HG03139 (cell line): ENCODE results near the gene ADAMTSL1.
A peak's percentile ranks its signal among the peaks of the same experiment; 100 is the strongest.

Source experiments
- ATAC-seq: cut with Tn5 transposase; IDR thresholded peaks from one replicate; pipeline ENCODE4 v1.9.1; 2021; ENCODE audit not compliant: unreplicated experiment

ADAMTSL1 gene

GRCh38 chr9:18473652-18474279, at the start of gene ADAMTSL1:
ADAMTSL1 (plus strand) TSS chr9:18474153; CDS start chr9:18474233, 80 bp downstream.
- no peak for ATAC-seq

GRCh38 chr9:18427691-18428090, 46.3 kb upstream of the ADAMTSL1 start:
- no peak for ATAC-seq

GRCh38 chr9:18428661-18429060, 45.3 kb upstream of the ADAMTSL1 start:
- ATAC-seq = no peak

- no peak for ATAC-seq
These were observed 44.9 kb upstream of the ADAMTSL1 start for GRCh38 chr9:18429070-18429469.

GRCh38 chr9:18433620-18434019, 40.3 kb upstream of the ADAMTSL1 start:
- no peak for ATAC-seq

GRCh38 chr9:18437315-18438201, 36.4 kb upstream of the ADAMTSL1 start:
- ATAC-seq = no peak

- ATAC-seq = no peak
These were observed 35.5 kb upstream of the ADAMTSL1 start for GRCh38 chr9:18438300-18438925.

- ATAC-seq = no peak
These were observed 35.0 kb upstream of the ADAMTSL1 start for GRCh38 chr9:18438951-18439350.

- no peak for ATAC-seq
These were observed 32.7 kb upstream of the ADAMTSL1 start for GRCh38 chr9:18441261-18441660.

- peak; percentile 84 for ATAC-seq
These were observed 31.1 kb upstream of the ADAMTSL1 start for GRCh38 chr9:18442629-18443491.

DNA sequence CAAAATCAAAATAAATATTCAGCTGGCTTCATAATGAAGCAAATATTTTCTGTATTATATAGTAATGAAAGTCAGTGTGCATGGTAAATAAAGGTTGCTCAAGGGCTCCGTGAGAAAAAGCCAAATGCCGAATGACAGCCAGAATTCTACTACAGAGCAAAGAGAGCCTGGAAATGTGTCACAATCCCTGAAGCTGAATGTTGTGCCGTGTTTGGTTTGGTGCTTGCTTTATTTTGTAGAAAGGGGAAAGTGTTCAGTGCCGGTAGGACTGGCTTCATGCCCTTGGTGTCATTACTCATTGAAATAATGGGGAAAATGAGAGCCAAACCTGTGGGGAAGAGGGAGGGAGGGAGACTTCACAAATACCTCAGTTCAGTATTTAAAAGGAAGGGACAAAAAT, 26.8 kb upstream of the ADAMTSL1 start:
- no peak for ATAC-seq

DNA sequence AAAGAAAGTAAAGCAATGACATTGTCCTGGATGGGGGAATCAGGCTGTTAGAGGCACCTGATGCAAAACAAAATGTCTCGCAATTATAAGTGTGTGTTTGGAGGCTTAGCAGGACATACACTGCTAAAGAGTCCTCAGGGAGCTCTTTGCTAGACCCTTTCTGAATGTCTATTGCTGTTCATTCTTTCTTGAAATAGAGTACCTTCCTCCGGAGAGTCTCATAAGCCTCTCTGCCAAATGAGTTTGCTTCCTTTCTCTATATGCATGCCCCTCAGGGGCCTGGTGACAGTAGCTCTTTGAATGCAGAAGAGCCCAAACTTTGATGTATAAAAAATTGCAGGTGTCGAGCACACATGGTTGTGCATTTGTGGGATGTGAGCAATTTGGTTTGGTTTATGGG, 26.4 kb upstream of the ADAMTSL1 start:
- no peak for ATAC-seq

DNA sequence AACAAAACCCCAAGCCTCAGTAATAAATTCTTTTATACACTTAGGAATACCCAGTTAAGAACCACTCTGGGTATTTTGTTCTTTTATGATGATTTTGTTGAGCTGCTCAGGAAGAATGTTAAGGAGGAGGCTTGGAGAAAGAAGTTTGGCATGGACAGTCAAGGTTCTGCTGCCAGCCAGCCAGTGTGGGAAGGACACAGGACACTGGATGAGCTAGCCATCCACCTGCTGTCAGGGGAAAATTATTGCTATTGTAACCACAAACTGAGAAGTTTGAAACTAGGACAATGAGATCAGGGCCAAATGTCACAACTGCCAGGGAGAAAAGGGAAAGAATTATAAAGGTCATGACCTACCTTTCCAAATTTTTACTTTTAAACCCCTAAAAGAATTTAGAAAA, 25.9 kb upstream of the ADAMTSL1 start:
- no peak for ATAC-seq

DNA sequence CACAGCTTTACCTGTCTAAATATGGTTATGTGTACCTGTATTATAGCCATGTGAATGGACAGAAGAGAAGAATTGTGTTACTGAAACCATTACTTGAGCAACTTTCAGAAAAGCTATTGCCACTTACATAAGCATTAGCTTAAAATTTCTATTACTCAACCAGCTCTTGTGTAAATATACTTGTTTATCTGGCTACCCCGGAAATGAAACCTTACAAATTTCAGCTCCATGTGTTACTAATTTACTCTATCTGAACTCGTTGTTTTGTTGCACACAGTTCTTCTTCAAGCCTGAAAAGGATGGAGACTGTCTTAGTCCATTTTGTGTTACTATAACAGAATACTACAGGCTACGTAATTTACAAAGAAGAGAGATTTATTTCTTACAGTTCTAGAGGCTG, 22.5 kb upstream of the ADAMTSL1 start:
- no peak for ATAC-seq

DNA sequence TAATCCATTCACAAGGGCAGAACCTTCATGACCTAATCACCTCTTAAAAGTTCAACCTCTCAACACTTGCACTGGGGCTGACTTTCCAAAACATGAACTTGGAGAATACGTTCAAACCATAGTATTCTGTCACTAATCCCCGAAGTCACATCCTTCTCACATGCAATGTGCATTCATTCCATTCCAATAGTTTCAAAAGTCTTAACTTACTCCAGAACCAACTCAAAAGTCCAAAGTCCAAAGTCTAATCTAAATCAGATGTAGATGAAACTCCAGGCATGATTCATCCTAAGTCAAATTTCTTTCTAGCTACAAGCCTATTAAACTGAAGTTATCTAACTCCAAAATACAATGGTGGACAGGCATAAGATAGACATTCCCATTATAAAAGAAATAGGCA, 21.7 kb upstream of the ADAMTSL1 start:
- ATAC-seq = no peak

- no peak for ATAC-seq
These were observed 17.2 kb upstream of the ADAMTSL1 start for GRCh38 chr9:18456624-18457237.

- no peak for ATAC-seq
These were observed 16.4 kb upstream of the ADAMTSL1 start for GRCh38 chr9:18457510-18457909.

DNA sequence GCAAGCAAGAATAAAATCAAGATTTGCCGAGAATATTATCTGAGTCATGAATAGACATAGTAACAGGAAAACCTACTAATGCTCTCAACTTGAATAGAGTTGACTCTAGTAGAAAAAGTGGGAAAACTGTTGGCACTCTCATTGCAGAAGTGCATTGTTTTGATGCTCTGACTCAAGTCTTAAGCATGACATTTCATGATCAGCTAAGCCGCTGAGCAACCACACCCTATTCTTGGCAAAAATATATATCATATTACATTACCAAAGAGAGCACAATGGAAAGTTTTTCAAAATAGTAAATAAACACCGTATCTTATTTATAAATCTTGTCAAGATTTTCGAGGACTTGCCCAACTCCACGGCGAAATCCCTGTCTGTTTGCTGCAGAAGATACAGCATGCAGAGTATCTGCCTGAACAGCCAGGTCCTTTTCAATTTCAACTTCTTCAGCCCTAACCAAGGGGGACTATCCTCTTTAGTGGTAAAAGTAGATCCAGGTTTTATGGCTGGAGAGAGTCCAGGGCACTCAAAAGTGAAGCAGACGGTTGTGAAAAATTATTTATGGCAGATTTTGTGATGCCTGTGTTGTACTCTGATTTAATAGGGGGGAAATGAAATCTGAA, 13.9 kb upstream of the ADAMTSL1 start:
- no peak for ATAC-seq

GRCh38 chr9:18461496-18461895, 12.5 kb upstream of the ADAMTSL1 start:
- ATAC-seq = no peak

DNA sequence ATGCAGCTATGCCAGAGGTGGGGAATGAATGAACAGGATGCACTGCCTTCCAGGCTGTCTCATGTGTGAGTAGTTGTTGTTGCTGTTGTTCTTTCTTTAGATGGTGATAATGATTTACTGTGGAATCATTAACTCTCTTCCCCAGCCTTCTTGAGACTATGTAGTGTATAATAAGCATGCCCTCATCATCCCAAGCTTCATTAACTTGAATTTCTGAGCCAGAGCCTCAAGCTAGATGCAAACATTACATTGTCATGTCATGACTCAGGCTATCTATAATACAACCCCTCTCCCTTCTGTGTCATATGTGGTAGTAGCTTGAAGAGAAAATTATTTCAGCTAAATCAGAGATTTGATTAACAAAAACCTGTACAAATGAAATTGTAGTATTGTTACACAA, 10.0 kb upstream of the ADAMTSL1 start:
- no peak for ATAC-seq
